ENCODE data around the gene C12orf43. TPM values are rescaled to one million over a fixed set of nuclear protein-coding genes. Genes with fewer than 3 reads are reported as not detected.

The C12orf43 gene
- polyA plus RNA-seq, 1 donor (not counting 4 experiments of a cell fraction or from before 2014, with no cell fraction given): 12.8 TPM

DNA sequence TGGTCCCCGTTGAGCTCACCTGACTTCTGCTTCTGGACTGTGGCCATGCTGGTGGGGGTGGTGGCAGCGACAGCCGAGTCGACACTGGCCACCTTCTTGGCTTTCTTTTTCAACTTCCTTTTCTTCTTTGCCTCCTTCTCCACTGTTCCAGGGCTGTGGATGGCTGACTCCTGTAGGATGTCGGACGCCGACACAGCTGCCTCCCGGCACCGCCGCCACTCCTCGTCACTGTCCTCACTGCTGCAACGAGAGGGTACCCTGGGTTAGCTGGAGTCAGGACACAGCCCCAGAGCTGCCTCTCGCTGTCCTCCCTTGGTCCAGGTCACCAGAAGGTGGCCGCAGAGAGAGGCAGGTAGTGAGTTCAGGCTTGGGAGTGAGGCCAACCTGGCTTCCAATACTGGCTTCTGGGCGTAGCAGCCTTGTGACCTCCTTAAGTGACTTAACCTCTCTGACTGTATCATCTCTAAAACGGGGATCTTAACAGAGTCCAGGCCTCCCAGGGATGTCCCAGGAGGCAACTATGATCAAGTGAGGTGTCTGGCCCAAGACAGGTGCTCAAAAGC lies 12.0 kb downstream of the C12orf43 start:
- Histone ChIP-seq H3K79me2 (ENCODE audit: control insufficient read depth, insufficient read depth, low read length) (no peaks in the 10 kb centered on the region), H3K27ac (ENCODE audit: control insufficient read depth, insufficient read depth, low read length) (no peak overlapping the region), H3K9me3 (ENCODE audit: control insufficient read depth, low read depth, low read length) (no peaks in the 10 kb centered on the region), H3K27me3 (ENCODE audit: control insufficient read depth, extremely low read depth, insufficient read depth, low read length) (no peaks in the 10 kb centered on the region), H3K4me3 (ENCODE audit: control insufficient read depth in 2 of 3, extremely low read depth in 1 of 3, insufficient read depth in 2 of 3, low read depth in 1 of 3, low read length in 3 of 3) (no peak overlapping the region), H3K36me3 (ENCODE audit: control insufficient read depth in 2 of 2, extremely low read depth in 1 of 2, insufficient read depth in 2 of 2, low read length in 2 of 2) (peaks cover 18 to 25% of the 10 kb centered on the region in 2 experiments), H4K20me1 (ENCODE audit: control insufficient read depth, extremely low read depth, insufficient read depth, low read length) (no peaks in the 10 kb centered on the region), H3K9ac (ENCODE audit: control insufficient read depth, extremely low read depth, insufficient read depth, low read length) (no peak overlapping the region), H3K9me1 (ENCODE audit: control insufficient read depth, extremely low read depth, insufficient read depth, low read length) (no peaks in the 10 kb centered on the region), H2AFZ (ENCODE audit: control insufficient read depth, low read length) (no peak overlapping the region), H3K4me2 (ENCODE audit: control insufficient read depth, extremely low read depth, insufficient read depth, low read depth, low read length) (no peak overlapping the region), H3K4me1 (ENCODE audit: control insufficient read depth, extremely low read depth, insufficient read depth, low read length) (no peaks in the 10 kb centered on the region)
- dilution Hi-C loops (cut with MboI; ENCODE audit: extremely low pct_ligation_motif_present, low sequenced_read_pairs): no loop called here
- DNase-seq (ENCODE audit: low read depth, low spot score): no peak
- FAIRE-seq: no peak
- no peak for TF ChIP-seq EZH2 (IDR thresholded peaks at IDR 0.05; ENCODE audit: low read length)
- TF ChIP-seq, protein P1, sequence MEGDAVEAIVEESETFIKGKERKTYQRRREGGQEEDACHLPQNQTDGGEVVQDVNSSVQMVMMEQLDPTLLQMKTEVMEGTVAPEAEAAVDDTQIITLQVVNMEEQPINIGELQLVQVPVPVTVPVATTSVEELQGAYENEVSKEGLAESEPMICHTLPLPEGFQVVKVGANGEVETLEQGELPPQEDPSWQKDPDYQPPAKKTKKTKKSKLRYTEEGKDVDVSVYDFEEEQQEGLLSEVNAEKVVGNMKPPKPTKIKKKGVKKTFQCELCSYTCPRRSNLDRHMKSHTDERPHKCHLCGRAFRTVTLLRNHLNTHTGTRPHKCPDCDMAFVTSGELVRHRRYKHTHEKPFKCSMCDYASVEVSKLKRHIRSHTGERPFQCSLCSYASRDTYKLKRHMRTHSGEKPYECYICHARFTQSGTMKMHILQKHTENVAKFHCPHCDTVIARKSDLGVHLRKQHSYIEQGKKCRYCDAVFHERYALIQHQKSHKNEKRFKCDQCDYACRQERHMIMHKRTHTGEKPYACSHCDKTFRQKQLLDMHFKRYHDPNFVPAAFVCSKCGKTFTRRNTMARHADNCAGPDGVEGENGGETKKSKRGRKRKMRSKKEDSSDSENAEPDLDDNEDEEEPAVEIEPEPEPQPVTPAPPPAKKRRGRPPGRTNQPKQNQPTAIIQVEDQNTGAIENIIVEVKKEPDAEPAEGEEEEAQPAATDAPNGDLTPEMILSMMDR (optimal IDR thresholded peaks at IDR 0.05 in 1 of 3, IDR thresholded peaks at IDR 0.05 in 1 of 3, conservative IDR thresholded peaks at IDR 0.05 in 1 of 3; ENCODE audit: extremely low read depth in 1 of 3, insufficient read depth in 2 of 3, low read length in 3 of 3): no peak

DNA sequence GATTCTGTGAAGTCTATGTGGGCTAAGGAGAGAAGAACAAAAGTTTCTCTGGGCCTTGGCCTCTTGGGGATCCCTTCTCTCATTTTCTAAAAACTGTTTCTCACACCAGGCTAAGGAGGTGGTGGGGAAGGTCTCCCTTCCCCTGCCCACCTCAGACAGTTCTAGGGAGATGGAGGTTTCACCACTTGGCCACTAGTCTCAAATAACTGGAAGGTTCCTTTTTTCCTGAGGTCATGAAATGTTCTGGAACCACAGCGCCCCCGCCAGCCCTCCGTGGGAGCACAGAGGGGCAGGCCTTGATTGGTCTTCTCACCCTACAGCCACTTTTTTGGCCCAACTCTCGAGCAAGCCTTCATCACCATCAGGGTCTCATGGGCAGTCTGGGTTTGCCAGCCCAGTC lies 12.6 kb downstream of the C12orf43 start:
- FAIRE-seq: no peak
- Histone ChIP-seq H2AFZ (ENCODE audit: control insufficient read depth, low read length) (no peak overlapping the region), H3K4me3 (ENCODE audit: control insufficient read depth in 2 of 3, extremely low read depth in 1 of 3, insufficient read depth in 2 of 3, low read depth in 1 of 3, low read length in 3 of 3) (no peak overlapping the region), H3K4me2 (ENCODE audit: control insufficient read depth, extremely low read depth, insufficient read depth, low read depth, low read length) (no peak overlapping the region), H3K79me2 (ENCODE audit: control insufficient read depth, insufficient read depth, low read length) (no peaks in the 10 kb centered on the region), H3K9me1 (ENCODE audit: control insufficient read depth, extremely low read depth, insufficient read depth, low read length) (no peaks in the 10 kb centered on the region), H3K36me3 (ENCODE audit: control insufficient read depth in 2 of 2, extremely low read depth in 1 of 2, insufficient read depth in 2 of 2, low read length in 2 of 2) (peaks cover 15 to 23% of the 10 kb centered on the region in 2 experiments), H3K4me1 (ENCODE audit: control insufficient read depth, extremely low read depth, insufficient read depth, low read length) (no peaks in the 10 kb centered on the region), H3K9ac (ENCODE audit: control insufficient read depth, extremely low read depth, insufficient read depth, low read length) (no peak overlapping the region), H3K27me3 (ENCODE audit: control insufficient read depth, extremely low read depth, insufficient read depth, low read length) (no peaks in the 10 kb centered on the region), H3K27ac (ENCODE audit: control insufficient read depth, insufficient read depth, low read length) (no peak overlapping the region), H3K9me3 (ENCODE audit: control insufficient read depth, low read depth, low read length) (no peaks in the 10 kb centered on the region), H4K20me1 (ENCODE audit: control insufficient read depth, extremely low read depth, insufficient read depth, low read length) (no peaks in the 10 kb centered on the region)
- no peak for TF ChIP-seq EZH2 (IDR thresholded peaks at IDR 0.05; ENCODE audit: low read length)
- no peak for DNase-seq (ENCODE audit: low read depth, low spot score)
- dilution Hi-C loops (cut with MboI; ENCODE audit: extremely low pct_ligation_motif_present, low sequenced_read_pairs): no loop called here
